Left lung (tissue), 10 donors: ENCODE measurements around the gene CLMP. TPM values are rescaled to one million over a fixed set of nuclear protein-coding genes. Genes with fewer than 3 reads are reported as not detected.
A peak's percentile ranks its signal among the peaks of the same experiment; 100 is the strongest.

Experiments
- ATAC-seq: fragments of 200-7000 bp; cut with Tn5 transposase; one replicate; pipeline ENCODE4 v1.9.1; 2020; ENCODE audit warnings: moderate library complexity
- DNase-seq, 4 donors: peaks; one replicate each; pipeline ENCODE4 v3.0.0-alpha.2; 2013 to 2020
- H3K27ac ChIP-seq, 2 donors: fragments of 200-600 bp; sonication (generic) in 1 of 2; one replicate each; pipeline versions ENCODE4 v1.5.0 to v1.8.0; 2020 to 2021
- H3K27me3 ChIP-seq, 2 donors: fragments of 200-600 bp; sonication (generic) in 1 of 2; one replicate each; pipeline versions ENCODE4 v1.5.0 to v1.8.0; 2020 to 2021
- H3K36me3 ChIP-seq, 2 donors: fragments of 200-600 bp; sonication (generic) in 1 of 2; one replicate each; pipeline versions ENCODE4 v1.5.0 to v1.8.0; 2020 to 2021
- H3K4me1 ChIP-seq, 2 donors: fragments of 200-600 bp; one replicate each; pipeline ENCODE4 v1.8.0; 2021
- H3K4me3 ChIP-seq, 2 donors: fragments of 200-600 bp; sonication (generic) in 1 of 2; one replicate each; pipeline versions ENCODE4 v1.5.0 to v1.8.0; 2020 to 2021; ENCODE audit warnings: mild to moderate bottlenecking in 1 of 2
- H3K9me3 ChIP-seq, 2 donors: fragments of 200-600 bp; sonication (generic) in 1 of 2; one replicate each; pipeline versions ENCODE4 v1.5.0 to v1.8.0; 2020 to 2021
- CTCF ChIP-seq, 2 donors: fragments of 200-600 bp; sonication (generic) in 1 of 2; IDR thresholded peaks; one replicate each; pipeline versions ENCODE4 v1.5.0 to v1.8.0; 2021; ENCODE audit warnings: antibody characterized with exemption in 2 of 2
- intact Hi-C, 2 donors: fragments of 100-400 bp; cut with DNase I; formaldehyde crosslinking; loops; one replicate each; pipeline versions ENCODE4 v1.11.2 to v1.14.2; 2022
- polyA plus RNA-seq, 6 donors: library from polyadenylated mRNA; unstranded; fragments of 120-200 nt; gene quantifications; one replicate each; pipeline ENCODE4 v1.2.1, GENCODE V29; 2013; ENCODE audit not compliant: insufficient read length in 6 of 6
- total RNA-seq, 2 donors: library from RNA; stranded (reverse); fragmentation: NEBNext Ultra II Directional; extraction: Animal tissue kit (Norgen Biotek cat#: 25700); gene quantifications; one replicate each; pipeline ENCODE4 v1.2.1, GENCODE V29; 2021
- donor health status: DM: no; HTN: yes; CAD: no.
- donor health status: DM: no; HTN: no; CAD: no.

CLMP gene
- total and polyA plus RNA-seq, 8 donors = 16.5 to 22.5 (median 18.1) TPM

DNA sequence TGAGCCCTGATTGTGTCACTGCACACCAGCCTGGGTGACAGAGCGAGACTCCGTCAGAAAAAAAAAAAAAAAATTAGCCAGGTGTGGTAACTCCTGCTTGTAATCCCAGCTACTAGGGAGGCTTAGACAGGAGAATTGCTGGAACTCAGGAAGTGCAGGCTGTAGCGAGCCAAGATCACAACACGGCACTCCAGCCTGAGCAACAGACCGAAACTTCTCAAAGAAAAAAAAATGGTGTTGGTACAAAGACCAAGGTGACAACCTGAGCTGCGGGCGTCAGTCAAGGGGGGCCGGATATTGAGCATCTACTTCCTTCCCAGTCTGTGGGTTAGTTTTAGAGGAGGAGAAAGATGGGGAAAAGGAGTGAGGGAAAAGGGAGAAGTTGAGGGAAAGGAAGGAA is 84.7 kb downstream of the CLMP start:
- TF ChIP-seq CTCF (IDR thresholded peaks at IDR 0.05) = no peak
- Histone ChIP-seq H3K27me3 (no peaks in the 10 kb centered on the region), H3K4me3 (no peak overlapping the region), H3K4me1 (peaks cover 0 to 2% of the 10 kb centered on the region in 2 donors), H3K9me3 (no peaks in the 10 kb centered on the region), H3K36me3 (no peaks in the 10 kb centered on the region), H3K27ac (no peak overlapping the region)
- ATAC-seq = no peak
- intact Hi-C loops = loop anchor here in 1 of 2 donors (5.0 kb wide), 1 partner anchor 137 kb away; no protein-coding TSS in a partner anchor
- no peak for DNase-seq

DNA sequence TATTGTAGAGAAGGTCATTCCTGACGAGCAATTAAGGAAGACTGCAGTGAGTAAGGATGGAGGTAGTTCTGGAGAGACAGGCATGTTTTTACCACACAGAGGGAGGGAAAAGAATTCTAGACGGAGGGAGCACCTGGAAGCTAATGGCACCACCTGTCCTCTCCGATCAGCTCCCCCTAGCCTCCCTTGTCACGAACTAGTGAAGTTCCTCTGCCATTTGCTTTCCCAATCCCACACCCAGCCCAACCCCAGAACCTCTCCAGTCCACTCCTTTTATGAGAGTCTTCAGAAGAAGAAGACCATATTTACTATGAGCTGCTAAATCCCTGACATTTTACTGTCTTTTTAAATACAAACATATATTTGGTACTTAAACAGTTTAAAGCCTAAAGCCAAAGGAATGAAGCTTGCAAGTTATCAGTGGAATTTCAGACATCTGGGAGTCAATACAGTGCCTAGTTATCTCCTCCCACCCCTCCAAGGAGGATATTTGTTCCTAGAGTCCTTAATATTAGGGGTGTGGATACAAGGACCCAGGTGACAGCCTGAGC is 87.0 kb downstream of the CLMP start:
- Histone ChIP-seq H3K27ac (no peak overlapping the region), H3K4me1 (peaks cover 5 to 11% of the 10 kb centered on the region in 2 donors), H3K36me3 (no peaks in the 10 kb centered on the region), H3K9me3 (no peaks in the 10 kb centered on the region), H3K27me3 (no peaks in the 10 kb centered on the region), H3K4me3 (no peak overlapping the region)
- ATAC-seq = no peak
- no peak for DNase-seq
- intact Hi-C loops = no loop called here
- no peak for TF ChIP-seq CTCF (IDR thresholded peaks at IDR 0.05)

GRCh38 chr11:123104697-123105096 is 90.4 kb downstream of the CLMP start:
- Histone ChIP-seq H3K9me3 (no peaks in the 10 kb centered on the region), H3K4me1 (peaks cover 5 to 14% of the 10 kb centered on the region in 2 donors), H3K36me3 (no peaks in the 10 kb centered on the region), H3K4me3 (no peak overlapping the region), H3K27ac (no peak overlapping the region), H3K27me3 (no peaks in the 10 kb centered on the region)
- ATAC-seq (no peak), DNase-seq (no peak)
- intact Hi-C loops = no loop called here
- no peak for TF ChIP-seq CTCF (IDR thresholded peaks at IDR 0.05)

GRCh38 chr11:123103326-123103980 is 91.6 kb downstream of the CLMP start:
- Histone ChIP-seq H3K9me3 (no peaks in the 10 kb centered on the region), H3K4me3 (no peak overlapping the region), H3K27me3 (no peaks in the 10 kb centered on the region), H3K36me3 (no peaks in the 10 kb centered on the region), H3K27ac (no peak overlapping the region), H3K4me1 (peaks cover 5 to 14% of the 10 kb centered on the region in 2 donors)
- peak; percentile 48 to 59 for TF ChIP-seq CTCF (IDR thresholded peaks at IDR 0.05)
- peak; percentile 67 for ATAC-seq
- peak in 2 of 4 donors; percentile 81 to 87 for DNase-seq
- intact Hi-C loops = no loop called here

DNA sequence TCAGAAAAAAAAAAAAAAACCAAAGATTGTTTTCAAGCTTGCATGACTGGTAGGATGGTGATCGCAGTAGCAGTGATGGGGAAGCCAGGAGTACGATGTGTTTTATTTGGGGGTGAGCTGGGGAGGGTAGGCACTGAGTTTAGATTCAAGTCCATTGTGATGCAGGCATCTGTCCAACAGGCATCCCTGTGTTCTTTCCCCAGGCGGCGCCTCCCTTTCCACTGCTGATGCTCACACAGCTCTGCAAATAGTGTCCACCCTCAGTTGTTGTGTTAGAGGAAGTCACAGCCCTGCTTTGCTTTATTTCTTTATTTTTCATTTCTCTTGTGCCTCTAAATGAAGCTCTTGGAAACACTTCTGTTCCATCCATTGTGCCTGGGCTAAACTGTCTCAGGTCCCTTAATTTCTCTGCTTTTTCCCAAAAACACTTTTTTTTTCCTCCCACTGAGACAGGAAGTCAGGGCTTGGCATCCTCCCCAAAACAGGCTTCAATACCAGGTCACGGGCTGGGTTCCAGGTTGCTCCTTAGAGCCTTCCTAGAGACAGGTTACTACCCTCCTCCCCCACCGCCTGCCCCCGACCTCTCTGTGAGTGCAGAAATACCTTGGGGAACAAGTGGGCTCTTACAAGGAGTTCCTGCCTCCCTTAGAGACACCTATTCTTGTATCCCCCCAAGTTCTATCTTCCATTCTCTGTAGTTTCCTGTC is 94.5 kb downstream of the CLMP start:
- H3K36me3 ChIP-seq = no peaks in the 10 kb centered on the region
- no peaks in the 10 kb centered on the region for H3K27me3 ChIP-seq
- intact Hi-C loops = no loop called here
- ATAC-seq = no peak
- TF ChIP-seq CTCF (IDR thresholded peaks at IDR 0.05) = no peak
- no peak overlapping the region for H3K27ac ChIP-seq
- peaks cover 5 to 14% of the 10 kb centered on the region in 2 donors for H3K4me1 ChIP-seq
- DNase-seq = no peak
- no peaks in the 10 kb centered on the region for H3K9me3 ChIP-seq
- H3K4me3 ChIP-seq = no peak overlapping the region
